Fibroblast of lung (primary cell): ENCODE measurements around the gene TMEM184B. TPM values are rescaled to one million over a fixed set of nuclear protein-coding genes. Genes with fewer than 3 reads are reported as not detected.

Experiments
- DNase-seq, 2 donors: peaks; one replicate each; pipeline versions ENCODE4 v3.0.0 to v3.0.0-alpha.2; 2010; ENCODE audit warnings: low read depth in 2 of 2
- H2AFZ ChIP-seq: 2 replicates; pipeline ENCODE4 v1.5.1; 2012; ENCODE audit warnings: low read length, control low read depth, inconsistent platforms
- H3K27ac ChIP-seq: 2 replicates; pipeline ENCODE4 v1.5.1; 2011; ENCODE audit warnings: low read length, control low read depth; ENCODE audit not compliant: insufficient read depth
- H3K27me3 ChIP-seq: 2 replicates; pipeline ENCODE4 v1.5.1; 2011; ENCODE audit warnings: mild to moderate bottlenecking, low read length; ENCODE audit not compliant: control insufficient read depth, insufficient read depth
- H3K36me3 ChIP-seq: 2 replicates; pipeline ENCODE4 v1.5.1; 2011; ENCODE audit warnings: low read length; ENCODE audit not compliant: control insufficient read depth, insufficient read depth
- H3K4me1 ChIP-seq: 2 replicates; pipeline ENCODE4 v1.5.1; 2011; ENCODE audit warnings: low read length; ENCODE audit not compliant: control insufficient read depth, insufficient read depth; ENCODE audit errors: extremely low read depth
- H3K4me2 ChIP-seq: 2 replicates; pipeline ENCODE4 v1.5.1; 2011; ENCODE audit warnings: low read length, control low read depth; ENCODE audit not compliant: insufficient read depth; ENCODE audit errors: extremely low read depth
- H3K4me3 ChIP-seq, 4 experiments: fragments of 200-600 bp in 1 of 4; sonication (generic) in 1 of 4; replicated peaks in 1 of 4; 2 replicates each; pipeline ENCODE4 v1.5.1; 2011 to 2016; ENCODE audit warnings: low read length in 4 of 4, low read depth in 3 of 4, mild to moderate bottlenecking in 3 of 4, control low read depth in 2 of 4, inconsistent platforms in 1 of 4, mixed read lengths in 1 of 4; ENCODE audit not compliant: insufficient read depth in 1 of 4; ENCODE audit errors: control extremely low read depth in 1 of 4
- H3K79me2 ChIP-seq: 2 replicates; pipeline ENCODE4 v1.5.1; 2012; ENCODE audit warnings: mild to moderate bottlenecking, low read length, inconsistent platforms; ENCODE audit not compliant: control insufficient read depth, insufficient read depth
- H3K9ac ChIP-seq: 2 replicates; pipeline ENCODE4 v1.5.1; 2011; ENCODE audit warnings: mild to moderate bottlenecking, low read length, control low read depth; ENCODE audit not compliant: insufficient read depth
- H3K9me3 ChIP-seq: 2 replicates; pipeline ENCODE4 v1.5.1; 2012; ENCODE audit warnings: low read depth, low read length; ENCODE audit not compliant: control insufficient read depth, insufficient read depth
- H4K20me1 ChIP-seq: 2 replicates; pipeline ENCODE4 v1.5.1; 2011; ENCODE audit warnings: low read length; ENCODE audit not compliant: control insufficient read depth, insufficient read depth; ENCODE audit errors: extremely low read depth
- EZH2 ChIP-seq: IDR thresholded peaks from 2 replicates; pipeline ENCODE4 v1.5.1; 2012; ENCODE audit warnings: low read length, control low read depth, mild to moderate bottlenecking; ENCODE audit errors: missing control alignments
- polyA plus RNA-seq, 2 donors: library from polyadenylated mRNA; depleted of rRNA in 1 of 2; stranded (reverse) in 1 of 2; unstranded in 1 of 2; fragments of >200 nt; gene quantifications; 2 replicates each; pipeline ENCODE4 v1.2.1, GENCODE V29; 2011 to 2012; ENCODE audit warnings: missing spikeins in 1 of 2
- total RNA-seq: library from RNA; depleted of rRNA; stranded (reverse); fragments of >200 nt; gene quantifications from 2 replicates; pipeline ENCODE4 v1.2.1, GENCODE V29; 2014
- TF ChIP-seq, protein P1 (sequence below), 2 donors: IDR thresholded peaks in 1 of 2; conservative IDR thresholded peaks in 1 of 2; 1 replicate in 1 of 2; 2 replicates in 1 of 2; pipeline ENCODE4 v1.5.1; 2011 to 2012; ENCODE audit warnings: low read length in 2 of 2, control low read depth in 1 of 2, inconsistent platforms in 1 of 2, low read depth in 1 of 2, mild to moderate bottlenecking in 1 of 2

TMEM184B gene
- total and polyA plus RNA-seq, 2 donors (not counting 1 experiment from before 2014, with no cell fraction given) = 28.2 to 37.2 TPM

DNA sequence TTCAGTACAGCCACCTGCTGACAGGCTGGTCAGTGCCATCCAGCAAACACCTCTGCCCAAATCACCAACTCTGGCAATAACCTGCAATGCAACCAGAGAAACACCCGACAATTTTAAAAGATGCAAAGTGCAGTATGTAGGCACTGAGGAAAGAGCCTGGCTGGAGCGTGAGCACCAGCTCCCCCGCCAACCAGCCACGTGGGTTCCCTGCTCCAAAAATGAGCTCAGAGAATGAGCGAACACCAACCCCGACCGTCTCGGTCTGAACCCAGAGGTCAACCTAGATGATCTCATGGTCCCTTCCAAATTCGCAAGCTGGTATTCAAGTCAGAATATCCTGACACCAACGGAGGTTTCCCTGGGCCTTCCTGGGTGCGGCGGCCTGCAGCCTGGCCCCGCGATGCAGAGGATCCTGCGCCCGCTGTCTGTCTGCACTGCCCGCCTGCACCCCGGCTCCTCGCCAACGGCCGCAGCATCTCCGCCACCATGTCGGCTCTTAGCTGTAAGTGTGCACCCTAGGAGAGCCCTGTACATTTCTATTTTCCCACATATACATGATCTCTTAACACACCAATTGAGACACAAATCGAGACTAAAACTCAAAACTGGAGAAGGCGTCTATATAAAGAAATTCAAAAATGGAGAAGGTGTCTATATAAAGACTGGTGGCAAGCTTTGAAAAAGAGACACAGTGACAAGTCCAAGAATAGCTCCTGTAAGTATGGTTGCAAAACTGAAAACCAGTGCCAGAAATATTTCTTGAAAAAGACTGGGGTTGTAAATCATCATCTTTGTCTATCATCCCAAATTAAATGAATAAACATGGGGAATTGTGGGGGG, 22.8 kb downstream of the TMEM184B start:
- DNase-seq = no peak
- Histone ChIP-seq H3K4me1 (peaks cover 4% of the 10 kb centered on the region), H3K27me3 (no peaks in the 10 kb centered on the region), H3K9me3 (no peaks in the 10 kb centered on the region), H3K27ac (no peak overlapping the region), H3K36me3 (peaks cover 13% of the 10 kb centered on the region), H2AFZ (no peak overlapping the region), H3K79me2 (peaks cover 57% of the 10 kb centered on the region), H3K9ac (no peak overlapping the region), H3K4me3 (no peak overlapping the region), H4K20me1 (no peaks in the 10 kb centered on the region), H3K4me2 (no peak overlapping the region)
- no peak for TF ChIP-seq EZH2
- TF ChIP-seq, protein P1, sequence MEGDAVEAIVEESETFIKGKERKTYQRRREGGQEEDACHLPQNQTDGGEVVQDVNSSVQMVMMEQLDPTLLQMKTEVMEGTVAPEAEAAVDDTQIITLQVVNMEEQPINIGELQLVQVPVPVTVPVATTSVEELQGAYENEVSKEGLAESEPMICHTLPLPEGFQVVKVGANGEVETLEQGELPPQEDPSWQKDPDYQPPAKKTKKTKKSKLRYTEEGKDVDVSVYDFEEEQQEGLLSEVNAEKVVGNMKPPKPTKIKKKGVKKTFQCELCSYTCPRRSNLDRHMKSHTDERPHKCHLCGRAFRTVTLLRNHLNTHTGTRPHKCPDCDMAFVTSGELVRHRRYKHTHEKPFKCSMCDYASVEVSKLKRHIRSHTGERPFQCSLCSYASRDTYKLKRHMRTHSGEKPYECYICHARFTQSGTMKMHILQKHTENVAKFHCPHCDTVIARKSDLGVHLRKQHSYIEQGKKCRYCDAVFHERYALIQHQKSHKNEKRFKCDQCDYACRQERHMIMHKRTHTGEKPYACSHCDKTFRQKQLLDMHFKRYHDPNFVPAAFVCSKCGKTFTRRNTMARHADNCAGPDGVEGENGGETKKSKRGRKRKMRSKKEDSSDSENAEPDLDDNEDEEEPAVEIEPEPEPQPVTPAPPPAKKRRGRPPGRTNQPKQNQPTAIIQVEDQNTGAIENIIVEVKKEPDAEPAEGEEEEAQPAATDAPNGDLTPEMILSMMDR (conservative IDR thresholded peaks at IDR 0.05 in 1 of 2, IDR thresholded peaks at IDR 0.05 in 1 of 2; ENCODE audit: low read depth in 1 of 2, low read length in 2 of 2) = no peak

DNA sequence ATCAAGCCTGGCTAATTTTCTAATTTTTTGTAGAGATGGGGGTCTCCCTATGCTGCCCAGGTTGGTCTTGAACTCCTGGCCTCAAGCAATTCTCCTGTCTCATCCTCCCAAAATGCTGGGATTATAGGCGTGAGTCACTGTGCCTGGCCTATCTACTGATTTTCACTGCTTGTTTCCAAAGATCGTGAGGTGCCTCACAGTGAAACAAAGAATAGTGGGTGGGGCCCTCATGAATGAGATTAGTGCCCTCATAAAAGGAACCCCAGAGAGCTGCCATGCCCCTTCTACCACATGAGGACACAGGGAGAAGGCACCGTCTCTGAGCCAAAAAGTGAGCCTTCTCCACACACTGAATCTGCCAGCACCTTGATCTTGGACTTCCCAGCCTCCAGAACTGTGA, 23.5 kb downstream of the TMEM184B start:
- Histone ChIP-seq H3K4me1 (peaks cover 6% of the 10 kb centered on the region), H3K27me3 (no peaks in the 10 kb centered on the region), H3K36me3 (peaks cover 18% of the 10 kb centered on the region), H3K9me3 (no peaks in the 10 kb centered on the region), H3K79me2 (peaks cover 52% of the 10 kb centered on the region), H2AFZ (no peak overlapping the region), H3K27ac (no peak overlapping the region), H3K9ac (no peak overlapping the region), H4K20me1 (no peaks in the 10 kb centered on the region), H3K4me3 (no peak overlapping the region), H3K4me2 (no peak overlapping the region)
- TF ChIP-seq EZH2 = no peak
- TF ChIP-seq, protein P1 (conservative IDR thresholded peaks at IDR 0.05 in 1 of 2, IDR thresholded peaks at IDR 0.05 in 1 of 2; ENCODE audit: low read depth in 1 of 2, low read length in 2 of 2) = no peak
- no peak for DNase-seq

DNA sequence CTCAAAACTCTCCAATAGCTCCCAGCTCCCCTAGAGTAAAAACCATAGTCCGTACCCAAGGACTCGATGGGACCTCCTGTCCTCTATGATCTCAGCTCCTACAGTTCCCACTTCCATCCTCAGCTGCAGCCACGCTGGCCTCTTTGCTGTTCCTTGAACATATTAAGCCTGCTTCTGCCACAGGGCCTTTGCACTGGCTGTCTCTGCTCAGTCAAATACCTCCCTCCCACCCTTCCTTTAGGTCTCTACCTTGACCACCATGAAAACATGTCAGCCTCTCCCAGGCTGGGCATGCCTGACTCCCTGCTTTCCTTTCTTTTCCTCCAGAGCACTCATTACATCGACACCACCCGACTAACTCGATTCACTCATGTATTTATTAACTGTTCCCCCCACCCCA, 24.5 kb downstream of the TMEM184B start:
- Histone ChIP-seq H3K27ac (no peak overlapping the region), H3K4me2 (no peak overlapping the region), H3K36me3 (peaks cover 22% of the 10 kb centered on the region), H3K9me3 (no peaks in the 10 kb centered on the region), H3K79me2 (peaks cover 45% of the 10 kb centered on the region), H3K27me3 (no peaks in the 10 kb centered on the region), H2AFZ (no peak overlapping the region), H4K20me1 (no peaks in the 10 kb centered on the region), H3K4me1 (peaks cover 14% of the 10 kb centered on the region), H3K4me3 (no peak overlapping the region), H3K9ac (no peak overlapping the region)
- no peak for TF ChIP-seq EZH2
- TF ChIP-seq, protein P1 (conservative IDR thresholded peaks at IDR 0.05 in 1 of 2, IDR thresholded peaks at IDR 0.05 in 1 of 2; ENCODE audit: low read depth in 1 of 2, low read length in 2 of 2) = no peak
- DNase-seq = no peak
